Endothelial cell of umbilical vein (primary cell): Measurements from ENCODE around the gene CELF1. TPM values are rescaled to one million over a fixed set of nuclear protein-coding genes. Genes with fewer than 3 reads are reported as not detected.

ENCODE experiments used
- BruUV-seq: library from RNA; stranded (reverse); fragments of 400-500 nt; replicated peaks from 2 replicates; lab custom pipeline; 2021; lab: Mats Ljungman, UMichigan
- CTCF ChIA-PET: fragments of 300-600, 350-600 bp; sonication (Branson Sonifier 250); formaldehyde crosslinking; loops from one replicate; lab custom pipeline; 2021; ENCODE audit warnings: antibody characterized with exemption, inconsistent platforms; lab: Charles Lee
- POLR2A ChIA-PET: fragments of 300-600, 350-600 bp; sonication (Branson Sonifier 250); formaldehyde crosslinking; loops from one replicate; lab custom pipeline; 2021; ENCODE audit warnings: antibody characterized with exemption, inconsistent platforms; lab: Charles Lee
- DNase-seq: peaks from one replicate; pipeline ENCODE4 v3.0.0-alpha.2; 2011; ENCODE audit warnings: low read depth, low spot score
- FAIRE-seq: peaks from 2 replicates; lab custom pipeline; 2011; peaks lifted over from hg19 to GRCh38; lab: Jason Lieb, UNC
- H2AFZ ChIP-seq: 2 replicates; pipeline ENCODE4 v1.6.0; 2012; ENCODE audit warnings: low read depth, low read length, control low read depth, inconsistent platforms
- H3K27ac ChIP-seq: 2 replicates; pipeline ENCODE4 v1.5.1; 2011; ENCODE audit warnings: low read depth, mild to moderate bottlenecking, control low read depth, low read length, moderate library complexity; ENCODE audit not compliant: insufficient read depth
- H3K27me3 ChIP-seq, 2 experiments: 2 replicates each; pipeline versions ENCODE4 v1.6.0 to v1.6.1; 2011; ENCODE audit warnings: low read length in 2 of 2, mixed read lengths in 1 of 2; ENCODE audit not compliant: control insufficient read depth in 2 of 2, insufficient read depth in 2 of 2
- H3K36me3 ChIP-seq, 2 experiments: 2 replicates in 1 of 2; 3 replicates in 1 of 2; pipeline ENCODE4 v1.5.1; 2011; ENCODE audit warnings: low read length in 2 of 2, mild to moderate bottlenecking in 1 of 2, moderate library complexity in 1 of 2; ENCODE audit not compliant: control insufficient read depth in 2 of 2, insufficient read depth in 2 of 2; ENCODE audit errors: extremely low read depth in 1 of 2
- H3K4me1 ChIP-seq: 3 replicates; pipeline ENCODE4 v1.5.1; 2011; ENCODE audit warnings: mild to moderate bottlenecking, low read length; ENCODE audit not compliant: control insufficient read depth, insufficient read depth; ENCODE audit errors: extremely low read depth
- H3K4me2 ChIP-seq: 2 replicates; pipeline ENCODE4 v1.6.1; 2011; ENCODE audit warnings: low read length, control low read depth, mixed read lengths; ENCODE audit not compliant: insufficient read depth
- H3K4me3 ChIP-seq, 3 experiments: fragments of 200-600 bp in 1 of 3; sonication (generic), shearing (Covaris generic) in 1 of 3; replicated peaks in 1 of 3; 2 replicates each; pipeline ENCODE4 v1.5.1; 2011 to 2016; ENCODE audit warnings: control low read depth in 3 of 3, low read length in 3 of 3, mild to moderate bottlenecking in 2 of 3, inconsistent platforms in 1 of 3, low read depth in 1 of 3, moderate library complexity in 1 of 3; ENCODE audit not compliant: insufficient read depth in 1 of 3
- H3K79me2 ChIP-seq: 2 replicates; pipeline ENCODE4 v1.6.0; 2012; ENCODE audit warnings: low read length, inconsistent platforms; ENCODE audit not compliant: control insufficient read depth, insufficient read depth
- H3K9ac ChIP-seq: replicated peaks from 2 replicates; pipeline ENCODE3; 2011; ENCODE audit warnings: low read length, control low read depth; ENCODE audit not compliant: insufficient read depth; ENCODE audit errors: extremely low read depth
- H3K9me1 ChIP-seq: replicated peaks from 3 replicates; pipeline ENCODE4 v1.6.0; 2011; ENCODE audit warnings: mild to moderate bottlenecking, low read length; ENCODE audit not compliant: control insufficient read depth, insufficient read depth; ENCODE audit errors: extremely low read depth
- H3K9me3 ChIP-seq: replicated peaks from 2 replicates; pipeline ENCODE4 v1.5.1; 2012; ENCODE audit warnings: low read length, inconsistent platforms; ENCODE audit not compliant: control insufficient read depth, insufficient read depth
- H4K20me1 ChIP-seq: replicated peaks from 2 replicates; pipeline ENCODE3; 2011; ENCODE audit warnings: mild to moderate bottlenecking, low read length; ENCODE audit not compliant: control insufficient read depth, insufficient read depth; ENCODE audit errors: extremely low read depth
- EZH2 ChIP-seq: IDR thresholded peaks from 2 replicates; pipeline ENCODE4 v1.6.1; 2012; ENCODE audit warnings: borderline replicate concordance, low read depth, mild to moderate bottlenecking, moderate library complexity, low read length, inconsistent platforms; ENCODE audit not compliant: severe bottlenecking
- FOS ChIP-seq: IDR thresholded peaks from 2 replicates; pipeline ENCODE4 v1.6.1; 2011; ENCODE audit warnings: mild to moderate bottlenecking, low read length, moderate library complexity, borderline replicate concordance; ENCODE audit not compliant: insufficient read depth
- GATA2 ChIP-seq: IDR thresholded peaks from 2 replicates; pipeline ENCODE4 v1.7.0; 2011; ENCODE audit warnings: low read depth, mild to moderate bottlenecking, moderate library complexity, mixed read lengths, low read length; ENCODE audit not compliant: insufficient read length, insufficient read depth
- JUN ChIP-seq: IDR thresholded peaks from 2 replicates; pipeline ENCODE4 v1.6.1; 2011; ENCODE audit warnings: borderline replicate concordance, low read depth; ENCODE audit not compliant: insufficient read length, insufficient read depth
- MYC ChIP-seq: IDR thresholded peaks from one replicate; pipeline ENCODE4 v1.6.1; 2011; ENCODE audit warnings: mild to moderate bottlenecking, low read depth, low read length
- POLR2A ChIP-seq: IDR thresholded peaks from 2 replicates; pipeline ENCODE4 v1.6.1; 2012; ENCODE audit warnings: low read depth, mild to moderate bottlenecking, control low read depth, low read length
- POLR2AphosphoS5 ChIP-seq: IDR thresholded peaks from 2 replicates; pipeline ENCODE4 v1.6.1; 2012; ENCODE audit warnings: low read depth, mild to moderate bottlenecking, control low read depth, low read length, moderate library complexity; ENCODE audit not compliant: insufficient read depth
- dilution Hi-C: fragments of 300-500 bp; cut with MboI; formaldehyde crosslinking; loops from one replicate; pipeline ENCODE4 v1.15.0; 2019; ENCODE audit warnings: low sequenced_read_pairs; ENCODE audit not compliant: extremely low pct_ligation_motif_present
- intact Hi-C: fragments of 100-400 bp; cut with micrococcal nuclease; formaldehyde crosslinking; loops from one replicate; pipeline ENCODE4 v1.10.0; 2022
- polyA plus RNA-seq, 4 experiments: library from polyadenylated mRNA; depleted of rRNA in 3 of 4; stranded (reverse) in 3 of 4; unstranded in 1 of 4; fragments of >200 nt; gene quantifications; 2 replicates each; pipeline versions ENCODE4 v1.2.1 to v1.2.3, GENCODE V29; 2011 to 2012; ENCODE audit warnings: missing spikeins in 1 of 4
- total RNA-seq: library from RNA; stranded (reverse); gene quantifications from 2 replicates; pipeline ENCODE4 v1.2.3, GENCODE V29; 2021
- TF ChIP-seq, protein P1 (sequence below), 2 donors: IDR thresholded peaks; 1 replicate in 1 of 2; 2 replicates in 1 of 2; pipeline ENCODE4 v1.5.1; 2011; ENCODE audit warnings: low read length in 2 of 2, mild to moderate bottlenecking in 2 of 2, moderate library complexity in 2 of 2, control low read depth in 1 of 2, inconsistent platforms in 1 of 2, low read depth in 1 of 2; ENCODE audit not compliant: insufficient read depth in 1 of 2; ENCODE audit errors: extremely low read depth in 1 of 2
- TF ChIP-seq, protein P2 (sequence below): IDR thresholded peaks from 2 replicates; pipeline ENCODE4 v1.6.1; 2011; ENCODE audit not compliant: insufficient read depth, insufficient read length

Gene CELF1
- total and polyA plus RNA-seq, 2 donors (not counting 3 experiments of a cell fraction or from before 2014, with no cell fraction given): 66.3 to 120 TPM

- no peaks in the 10 kb centered on the region for H3K9me1 ChIP-seq
- no peak overlapping the region for H2AFZ ChIP-seq
- no peaks in the 10 kb centered on the region for H3K9me3 ChIP-seq
- no peaks in the 10 kb centered on the region for H3K27me3 ChIP-seq
- no peak for DNase-seq
- FAIRE-seq: no peak
- BruUV-seq: no TSS peak
- POLR2A ChIA-PET: no interaction called here
- H3K4me3 ChIP-seq: no peak overlapping the region
- no peak overlapping the region for H3K4me2 ChIP-seq
- H3K9ac ChIP-seq: no peak overlapping the region
- CTCF ChIA-PET: interaction anchor here (0.5 to 2.3 kb wide), 6 partner anchors 12 to 524 kb away, joined by 3 to 13 read pairs (median 3); no protein-coding TSS in a partner anchor
- no peaks in the 10 kb centered on the region for H3K79me2 ChIP-seq
- dilution Hi-C loops (no loop called here), intact Hi-C loops (no loop called here)
- no peak for TF ChIP-seq FOS
- no peak for TF ChIP-seq JUN
- H3K27ac ChIP-seq: no peak overlapping the region
- no peaks in the 10 kb centered on the region for H3K4me1 ChIP-seq
- H4K20me1 ChIP-seq: no peaks in the 10 kb centered on the region
- peaks cover 0 to 2% of the 10 kb centered on the region in 2 experiments for H3K36me3 ChIP-seq
These were observed 109.8 kb downstream of the CELF1 start for GRCh38 chr11:47443028-47443700.

DNA sequence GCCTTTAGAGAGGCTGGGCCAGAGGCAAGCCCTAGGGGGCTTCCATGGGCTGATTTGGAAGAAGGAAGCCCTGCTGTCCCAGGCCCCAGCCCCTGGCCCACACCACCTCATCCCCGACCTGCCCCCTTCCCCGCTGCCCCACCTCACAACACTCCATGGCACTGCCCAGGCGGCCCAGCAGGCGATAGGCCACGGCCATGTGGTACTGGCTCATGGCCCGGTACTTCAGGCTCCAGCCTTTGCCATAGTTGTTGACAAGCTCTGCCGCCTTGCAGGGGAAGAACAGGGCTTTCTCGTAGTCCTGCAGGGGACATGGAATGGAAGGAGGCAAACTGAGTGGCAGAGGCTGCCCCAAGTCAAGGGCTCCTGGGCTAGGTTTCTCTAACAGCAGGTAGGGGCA is 110.4 kb downstream of the CELF1 start:
- POLR2A ChIA-PET: no interaction called here
- Histone ChIP-seq H3K9ac (no peak overlapping the region), H3K4me1 (no peaks in the 10 kb centered on the region), H2AFZ (no peak overlapping the region), H3K9me3 (no peaks in the 10 kb centered on the region), H3K27ac (no peak overlapping the region), H4K20me1 (no peaks in the 10 kb centered on the region), H3K4me3 (no peak overlapping the region), H3K9me1 (no peaks in the 10 kb centered on the region), H3K4me2 (no peak overlapping the region), H3K36me3 (no peaks in the 10 kb centered on the region), H3K27me3 (no peaks in the 10 kb centered on the region), H3K79me2 (no peaks in the 10 kb centered on the region)
- no TSS peak for BruUV-seq
- intact Hi-C loops: no loop called here
- CTCF ChIA-PET: interaction anchor here (0.7 to 2.3 kb wide), 4 partner anchors 12 to 26 kb away, joined by 3 to 13 read pairs (median 3); no protein-coding TSS in a partner anchor
- dilution Hi-C loops: no loop called here
- FAIRE-seq (no peak), DNase-seq (no peak)
- TF ChIP-seq, protein P1, sequence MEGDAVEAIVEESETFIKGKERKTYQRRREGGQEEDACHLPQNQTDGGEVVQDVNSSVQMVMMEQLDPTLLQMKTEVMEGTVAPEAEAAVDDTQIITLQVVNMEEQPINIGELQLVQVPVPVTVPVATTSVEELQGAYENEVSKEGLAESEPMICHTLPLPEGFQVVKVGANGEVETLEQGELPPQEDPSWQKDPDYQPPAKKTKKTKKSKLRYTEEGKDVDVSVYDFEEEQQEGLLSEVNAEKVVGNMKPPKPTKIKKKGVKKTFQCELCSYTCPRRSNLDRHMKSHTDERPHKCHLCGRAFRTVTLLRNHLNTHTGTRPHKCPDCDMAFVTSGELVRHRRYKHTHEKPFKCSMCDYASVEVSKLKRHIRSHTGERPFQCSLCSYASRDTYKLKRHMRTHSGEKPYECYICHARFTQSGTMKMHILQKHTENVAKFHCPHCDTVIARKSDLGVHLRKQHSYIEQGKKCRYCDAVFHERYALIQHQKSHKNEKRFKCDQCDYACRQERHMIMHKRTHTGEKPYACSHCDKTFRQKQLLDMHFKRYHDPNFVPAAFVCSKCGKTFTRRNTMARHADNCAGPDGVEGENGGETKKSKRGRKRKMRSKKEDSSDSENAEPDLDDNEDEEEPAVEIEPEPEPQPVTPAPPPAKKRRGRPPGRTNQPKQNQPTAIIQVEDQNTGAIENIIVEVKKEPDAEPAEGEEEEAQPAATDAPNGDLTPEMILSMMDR (IDR thresholded peaks at IDR 0.05; ENCODE audit: extremely low read depth in 1 of 2, insufficient read depth in 1 of 2, low read depth in 1 of 2, low read length in 2 of 2): no peak
- TF ChIP-seq POLR2AphosphoS5 (no peak), MYC (no peak), GATA2 (no peak), FOS (no peak), JUN (no peak), EZH2 (no peak), POLR2A (no peak)
- TF ChIP-seq, protein P2, sequence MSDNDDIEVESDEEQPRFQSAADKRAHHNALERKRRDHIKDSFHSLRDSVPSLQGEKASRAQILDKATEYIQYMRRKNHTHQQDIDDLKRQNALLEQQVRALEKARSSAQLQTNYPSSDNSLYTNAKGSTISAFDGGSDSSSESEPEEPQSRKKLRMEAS: no peak
